SK-N-SH (cell line): ENCODE measurements around the gene EYA3. TPM values are rescaled to one million over a fixed set of nuclear protein-coding genes. Genes with fewer than 3 reads are reported as not detected.

Source experiments
- CTCF ChIA-PET: fragments of 300-600, 350-600 bp; formaldehyde crosslinking; extraction: SDS; loops from one replicate; lab custom pipeline; 2021; lab: Yijun Ruan, JAX
- POLR2A ChIA-PET: fragments of 350-600 bp; sonication (Branson Sonifier 250); formaldehyde crosslinking; extraction: SDS; loops from one replicate; lab custom pipeline; 2020; ENCODE audit warnings: antibody characterized with exemption, inconsistent platforms; lab: Yijun Ruan, JAX
- DNase-seq: peaks from one replicate; pipeline ENCODE4 v3.0.0; 2012
- H2AFZ ChIP-seq: fragments of 200-600 bp; sonication (generic); 2 replicates; pipeline ENCODE4 v1.8.1; 2016; ENCODE audit warnings: antibody characterized with exemption, mild to moderate bottlenecking, low read depth
- H3F3A ChIP-seq: fragments of 200-600 bp; sonication (generic); replicated peaks from 2 replicates; pipeline ENCODE3; 2016; ENCODE audit warnings: antibody characterized with exemption, mild to moderate bottlenecking; ENCODE audit not compliant: insufficient read depth
- H3K27ac ChIP-seq, 2 experiments: fragments of 200-500 bp in 1 of 2; fragments of 200-600 bp in 1 of 2; sonication (Bioruptor generic) in 1 of 2; sonication (generic), shearing (Covaris generic) in 1 of 2; 2 replicates each; pipeline versions ENCODE4 v1.5.1 to v1.6.1; 2014 to 2016; ENCODE audit warnings: low read depth in 2 of 2, inconsistent platforms in 1 of 2, low read length in 1 of 2, mild to moderate bottlenecking in 1 of 2, mixed read lengths in 1 of 2
- H3K27me3 ChIP-seq: fragments of 200-600 bp; sonication (generic), shearing (Covaris generic); 2 replicates; pipeline ENCODE4 v1.6.1; 2016; ENCODE audit warnings: mixed run types; ENCODE audit not compliant: insufficient read depth
- H3K36me3 ChIP-seq, 2 experiments: fragments of 200-500 bp in 1 of 2; fragments of 200-600 bp in 1 of 2; sonication (Bioruptor generic) in 1 of 2; sonication (generic) in 1 of 2; replicated peaks in 1 of 2; 2 replicates each; pipeline versions ENCODE3 to v1.5.1; 2014 to 2016; ENCODE audit warnings: low read length in 1 of 2, mild to moderate bottlenecking in 1 of 2; ENCODE audit not compliant: insufficient read depth in 2 of 2, control insufficient read depth in 1 of 2
- H3K4me1 ChIP-seq, 2 experiments: fragments of 200-500 bp in 1 of 2; fragments of 200-600 bp in 1 of 2; sonication (Bioruptor generic) in 1 of 2; sonication (generic), shearing (Covaris generic) in 1 of 2; 2 replicates each; pipeline versions ENCODE4 v1.5.1 to v1.6.1; 2014 to 2016; ENCODE audit warnings: low read depth in 1 of 2, low read length in 1 of 2, mixed run types in 1 of 2; ENCODE audit not compliant: insufficient read depth in 2 of 2, control insufficient read depth in 1 of 2
- H3K4me2 ChIP-seq: fragments of 200-600 bp; sonication (generic), shearing (Covaris generic); 2 replicates; pipeline ENCODE4 v1.6.1; 2017; ENCODE audit warnings: mixed run types
- H3K4me3 ChIP-seq, 2 experiments: fragments of 200-500 bp in 1 of 2; fragments of 200-600 bp in 1 of 2; sonication (Bioruptor generic) in 1 of 2; sonication (generic), shearing (Covaris generic) in 1 of 2; 2 replicates each; pipeline versions ENCODE4 v1.5.1 to v1.8.1; 2014 to 2016; ENCODE audit warnings: low read depth in 2 of 2, inconsistent platforms in 1 of 2, low read length in 1 of 2, mild to moderate bottlenecking in 1 of 2, mixed read lengths in 1 of 2, moderate library complexity in 1 of 2
- H3K79me2 ChIP-seq: fragments of 200-600 bp; sonication (generic); 2 replicates; pipeline ENCODE4 v1.8.1; 2017; ENCODE audit warnings: mild to moderate bottlenecking; ENCODE audit not compliant: insufficient read depth
- H3K9ac ChIP-seq: fragments of 200-600 bp; sonication (generic); 2 replicates; pipeline ENCODE4 v1.6.1; 2017; ENCODE audit warnings: mixed run types
- H3K9me2 ChIP-seq: fragments of 200-600 bp; sonication (generic); 2 replicates; pipeline ENCODE4 v1.6.1; 2017; ENCODE audit warnings: mixed run types
- H3K9me3 ChIP-seq: fragments of 200-600 bp; sonication (generic); 2 replicates; pipeline ENCODE4 v1.6.1; 2017; ENCODE audit warnings: mixed run types, mild to moderate bottlenecking, moderate library complexity
- H4K20me1 ChIP-seq: fragments of 200-600 bp; sonication (generic); 2 replicates; pipeline ENCODE4 v1.6.1; 2017; ENCODE audit warnings: mild to moderate bottlenecking, mixed run types; ENCODE audit not compliant: insufficient read depth
- ELF1 ChIP-seq: IDR thresholded peaks from 2 replicates; pipeline ENCODE4 v1.4.0; 2012
- EP300 ChIP-seq, 2 experiments: IDR thresholded peaks; 2 replicates each; pipeline versions ENCODE4 v1.4.0 to v1.6.1; 2012; ENCODE audit warnings: borderline replicate concordance in 1 of 2, low read depth in 1 of 2, low read length in 1 of 2
- EZH2phosphoT487 ChIP-seq: fragments of 200-600 bp; sonication (generic); IDR thresholded peaks from 2 replicates; pipeline ENCODE4 v1.6.1; 2017; ENCODE audit warnings: low read depth, mixed run types, mild to moderate bottlenecking, antibody characterized with exemption, moderate library complexity, borderline replicate concordance
- FOSL2 ChIP-seq: IDR thresholded peaks from 2 replicates; pipeline ENCODE4 v1.4.0; 2012; ENCODE audit warnings: low read depth, mild to moderate bottlenecking, moderate library complexity, borderline replicate concordance
- FOXJ3 ChIP-seq: sonication (generic); formaldehyde crosslinking; IDR thresholded peaks from 2 replicates; pipeline ENCODE4 v1.5.1; 2020; ENCODE audit warnings: mild to moderate bottlenecking, missing genetic modification reagents
- GABPA ChIP-seq: IDR thresholded peaks from 2 replicates; pipeline ENCODE4 v1.4.0; 2012; ENCODE audit warnings: low read depth, mild to moderate bottlenecking
- GATA2 ChIP-seq: sonication (generic); formaldehyde crosslinking; IDR thresholded peaks from 2 replicates; pipeline ENCODE4 v1.5.0; 2020; ENCODE audit warnings: mild to moderate bottlenecking, missing genetic modification reagents
- JUND ChIP-seq: IDR thresholded peaks from 2 replicates; pipeline ENCODE4 v1.4.0; 2012
- MEF2A ChIP-seq: IDR thresholded peaks from 2 replicates; pipeline ENCODE4 v1.4.0; 2012; ENCODE audit warnings: low read depth, borderline replicate concordance
- MXI1 ChIP-seq: IDR thresholded peaks from 2 replicates; pipeline ENCODE4 v1.6.1; 2012; ENCODE audit warnings: mild to moderate bottlenecking, low read depth, low read length, improper control_type of control experiment
- NRF1 ChIP-seq: IDR thresholded peaks from 2 replicates; pipeline ENCODE4 v1.6.1; 2012; ENCODE audit warnings: low read depth, mild to moderate bottlenecking, low read length
- POLR2AphosphoS5 ChIP-seq: IDR thresholded peaks from 2 replicates; pipeline ENCODE4 v1.6.1; 2012; ENCODE audit warnings: low read depth, low read length
- RAD21 ChIP-seq: IDR thresholded peaks from 2 replicates; pipeline ENCODE4 v1.6.1; 2012; ENCODE audit warnings: mild to moderate bottlenecking, low read length
- RCOR1 ChIP-seq: fragments of 150-350 bp; IDR thresholded peaks from 2 replicates; pipeline ENCODE4 v1.6.1; 2017; ENCODE audit warnings: antibody characterized with exemption, low read length
- RXRA ChIP-seq: IDR thresholded peaks from 2 replicates; pipeline ENCODE4 v1.4.0; 2012; ENCODE audit warnings: low read depth, mild to moderate bottlenecking, borderline replicate concordance
- TAF1 ChIP-seq: IDR thresholded peaks from 2 replicates; pipeline ENCODE4 v1.6.1; 2012; ENCODE audit warnings: low read depth, mild to moderate bottlenecking, low read length, moderate library complexity, borderline replicate concordance
- TEAD4 ChIP-seq: IDR thresholded peaks from 2 replicates; pipeline ENCODE4 v1.4.0; 2012; ENCODE audit warnings: mild to moderate bottlenecking, borderline replicate concordance; ENCODE audit not compliant: insufficient read depth
- YY1 ChIP-seq: IDR thresholded peaks from 2 replicates; pipeline ENCODE4 v1.4.0; 2012; ENCODE audit warnings: low read depth, mild to moderate bottlenecking
- WGBS: methylation state at CpG from one replicate; pipeline ENCODE4 v1.1.6; 2017; ENCODE audit warnings: low lambda C conversion rate; 5-methylcytosine and 5-hydroxymethylcytosine counted together
- polyA plus RNA-seq, 3 experiments: library from polyadenylated mRNA; depleted of rRNA; stranded (reverse); fragments of >200 nt; gene quantifications; 2 replicates each; pipeline ENCODE4 v1.2.3, GENCODE V29; 2012
- TF ChIP-seq, protein P1 (sequence below): IDR thresholded peaks from 2 replicates; pipeline ENCODE4; 2012
- TF ChIP-seq, protein P2 (sequence below): IDR thresholded peaks from 2 replicates; pipeline ENCODE4 v1.4.0; 2012; ENCODE audit warnings: low read depth
- TF ChIP-seq, protein P3 (sequence below): fragments of 150-350 bp; IDR thresholded peaks from 2 replicates; pipeline ENCODE4 v1.6.1; 2016; ENCODE audit warnings: mild to moderate bottlenecking, low read depth, low read length
- TF ChIP-seq, protein P4 (sequence below): IDR thresholded peaks from 2 replicates; pipeline ENCODE4 v1.6.1; 2012; ENCODE audit warnings: mild to moderate bottlenecking, low read depth, low read length, moderate library complexity
- TF ChIP-seq, protein P5 (sequence below): fragments of 200-600 bp; sonication (generic); IDR thresholded peaks from 2 replicates; pipeline ENCODE4 v1.6.1; 2017; ENCODE audit warnings: antibody characterized with exemption, mild to moderate bottlenecking, moderate library complexity

The EYA3 gene
- polyA plus RNA-seq, 1 of the 3 experiments (the other 2 are of a cell fraction), result 6.5 TPM

DNA sequence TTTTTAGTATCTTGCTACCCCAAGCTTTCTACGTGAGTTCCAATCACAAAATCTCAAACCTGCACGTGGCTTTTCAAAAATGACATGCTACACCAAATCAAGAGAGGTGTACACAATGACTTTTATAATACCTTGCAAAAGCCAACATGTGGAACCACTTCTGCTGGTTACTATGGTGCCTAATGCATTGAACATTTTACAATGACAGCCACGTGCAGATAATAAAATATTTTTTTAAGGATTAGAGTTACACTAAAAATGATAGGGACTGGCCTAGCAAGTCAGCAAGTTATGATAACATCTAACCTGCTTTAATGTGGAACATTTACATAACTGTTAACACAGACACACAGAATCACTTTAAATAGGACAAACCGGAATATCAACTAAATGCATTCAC lies 30.2 kb downstream of the EYA3 start:
- Histone ChIP-seq H3K9me3 (no peaks in the 10 kb centered on the region), H3K4me2 (peak overlapping the region; percentile 71), H3K9ac (peak overlapping the region; percentile 34; the same call in 1 of the 2 replicates), H3K27me3 (no peaks in the 10 kb centered on the region), H3K4me3 (no peak overlapping the region; a peak in 1 of 4 replicates), H3K9me2 (no peaks in the 10 kb centered on the region), H3F3A (no peaks in the 10 kb centered on the region), H3K79me2 (peaks cover 55% of the 10 kb centered on the region), H4K20me1 (no peaks in the 10 kb centered on the region), H2AFZ (no peak overlapping the region), H3K27ac (peak overlapping the region in 1 of 2 experiments; percentile 76; a peak in 2 of 4 replicates), H3K4me1 (peaks cover 0 to 19% of the 10 kb centered on the region in 2 experiments; a peak in 3 of 4 replicates), H3K36me3 (peaks cover 11 to 29% of the 10 kb centered on the region in 2 experiments)
- WGBS, result 62% methylated on average over 4 of the region's 4 CpGs
- ChIA-PET POLR2A (no interaction called here), CTCF (interaction anchor here (0.7 to 1.2 kb wide), 2 partner anchors 130 to 195 kb away, joined by 3 read pairs; no protein-coding TSS in a partner anchor)
- TF ChIP-seq, protein P1, sequence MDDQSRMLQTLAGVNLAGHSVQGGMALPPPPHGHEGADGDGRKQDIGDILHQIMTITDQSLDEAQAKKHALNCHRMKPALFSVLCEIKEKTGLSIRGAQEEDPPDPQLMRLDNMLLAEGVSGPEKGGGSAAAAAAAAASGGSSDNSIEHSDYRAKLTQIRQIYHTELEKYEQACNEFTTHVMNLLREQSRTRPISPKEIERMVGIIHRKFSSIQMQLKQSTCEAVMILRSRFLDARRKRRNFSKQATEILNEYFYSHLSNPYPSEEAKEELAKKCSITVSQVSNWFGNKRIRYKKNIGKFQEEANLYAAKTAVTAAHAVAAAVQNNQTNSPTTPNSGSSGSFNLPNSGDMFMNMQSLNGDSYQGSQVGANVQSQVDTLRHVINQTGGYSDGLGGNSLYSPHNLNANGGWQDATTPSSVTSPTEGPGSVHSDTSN, result no peak
- TF ChIP-seq RCOR1 (no peak), RAD21 (no peak), POLR2AphosphoS5 (no peak), JUND (no peak), ELF1 (no peak), MEF2A (no peak), NRF1 (no peak), EP300 (IDR thresholded peaks at IDR 0.05; ENCODE audit: borderline replicate concordance in 1 of 2, low read depth in 1 of 2, low read length in 1 of 2) (peak in 1 of 2 experiments; percentile 22; a peak in 1 of 4 replicates), TEAD4 (no peak), FOXJ3 (CRISPR knock-in tag) (no peak), FOSL2 (no peak), YY1 (no peak), EZH2phosphoT487 (no peak), RXRA (no peak), GABPA (no peak), TAF1 (no peak), MXI1 (peak; percentile 99), GATA2 (CRISPR knock-in tag) (peak; percentile 59)
- TF ChIP-seq, protein P2, sequence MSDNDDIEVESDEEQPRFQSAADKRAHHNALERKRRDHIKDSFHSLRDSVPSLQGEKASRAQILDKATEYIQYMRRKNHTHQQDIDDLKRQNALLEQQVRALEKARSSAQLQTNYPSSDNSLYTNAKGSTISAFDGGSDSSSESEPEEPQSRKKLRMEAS, result 0 out of 2 replicates have a peak, but pooled peaks have one; percentile 18
- TF ChIP-seq, protein P3, sequence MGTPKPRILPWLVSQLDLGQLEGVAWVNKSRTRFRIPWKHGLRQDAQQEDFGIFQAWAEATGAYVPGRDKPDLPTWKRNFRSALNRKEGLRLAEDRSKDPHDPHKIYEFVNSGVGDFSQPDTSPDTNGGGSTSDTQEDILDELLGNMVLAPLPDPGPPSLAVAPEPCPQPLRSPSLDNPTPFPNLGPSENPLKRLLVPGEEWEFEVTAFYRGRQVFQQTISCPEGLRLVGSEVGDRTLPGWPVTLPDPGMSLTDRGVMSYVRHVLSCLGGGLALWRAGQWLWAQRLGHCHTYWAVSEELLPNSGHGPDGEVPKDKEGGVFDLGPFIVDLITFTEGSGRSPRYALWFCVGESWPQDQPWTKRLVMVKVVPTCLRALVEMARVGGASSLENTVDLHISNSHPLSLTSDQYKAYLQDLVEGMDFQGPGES, result no peak
- TF ChIP-seq, protein P4, sequence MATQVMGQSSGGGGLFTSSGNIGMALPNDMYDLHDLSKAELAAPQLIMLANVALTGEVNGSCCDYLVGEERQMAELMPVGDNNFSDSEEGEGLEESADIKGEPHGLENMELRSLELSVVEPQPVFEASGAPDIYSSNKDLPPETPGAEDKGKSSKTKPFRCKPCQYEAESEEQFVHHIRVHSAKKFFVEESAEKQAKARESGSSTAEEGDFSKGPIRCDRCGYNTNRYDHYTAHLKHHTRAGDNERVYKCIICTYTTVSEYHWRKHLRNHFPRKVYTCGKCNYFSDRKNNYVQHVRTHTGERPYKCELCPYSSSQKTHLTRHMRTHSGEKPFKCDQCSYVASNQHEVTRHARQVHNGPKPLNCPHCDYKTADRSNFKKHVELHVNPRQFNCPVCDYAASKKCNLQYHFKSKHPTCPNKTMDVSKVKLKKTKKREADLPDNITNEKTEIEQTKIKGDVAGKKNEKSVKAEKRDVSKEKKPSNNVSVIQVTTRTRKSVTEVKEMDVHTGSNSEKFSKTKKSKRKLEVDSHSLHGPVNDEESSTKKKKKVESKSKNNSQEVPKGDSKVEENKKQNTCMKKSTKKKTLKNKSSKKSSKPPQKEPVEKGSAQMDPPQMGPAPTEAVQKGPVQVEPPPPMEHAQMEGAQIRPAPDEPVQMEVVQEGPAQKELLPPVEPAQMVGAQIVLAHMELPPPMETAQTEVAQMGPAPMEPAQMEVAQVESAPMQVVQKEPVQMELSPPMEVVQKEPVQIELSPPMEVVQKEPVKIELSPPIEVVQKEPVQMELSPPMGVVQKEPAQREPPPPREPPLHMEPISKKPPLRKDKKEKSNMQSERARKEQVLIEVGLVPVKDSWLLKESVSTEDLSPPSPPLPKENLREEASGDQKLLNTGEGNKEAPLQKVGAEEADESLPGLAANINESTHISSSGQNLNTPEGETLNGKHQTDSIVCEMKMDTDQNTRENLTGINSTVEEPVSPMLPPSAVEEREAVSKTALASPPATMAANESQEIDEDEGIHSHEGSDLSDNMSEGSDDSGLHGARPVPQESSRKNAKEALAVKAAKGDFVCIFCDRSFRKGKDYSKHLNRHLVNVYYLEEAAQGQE, result no peak
- TF ChIP-seq, protein P5, sequence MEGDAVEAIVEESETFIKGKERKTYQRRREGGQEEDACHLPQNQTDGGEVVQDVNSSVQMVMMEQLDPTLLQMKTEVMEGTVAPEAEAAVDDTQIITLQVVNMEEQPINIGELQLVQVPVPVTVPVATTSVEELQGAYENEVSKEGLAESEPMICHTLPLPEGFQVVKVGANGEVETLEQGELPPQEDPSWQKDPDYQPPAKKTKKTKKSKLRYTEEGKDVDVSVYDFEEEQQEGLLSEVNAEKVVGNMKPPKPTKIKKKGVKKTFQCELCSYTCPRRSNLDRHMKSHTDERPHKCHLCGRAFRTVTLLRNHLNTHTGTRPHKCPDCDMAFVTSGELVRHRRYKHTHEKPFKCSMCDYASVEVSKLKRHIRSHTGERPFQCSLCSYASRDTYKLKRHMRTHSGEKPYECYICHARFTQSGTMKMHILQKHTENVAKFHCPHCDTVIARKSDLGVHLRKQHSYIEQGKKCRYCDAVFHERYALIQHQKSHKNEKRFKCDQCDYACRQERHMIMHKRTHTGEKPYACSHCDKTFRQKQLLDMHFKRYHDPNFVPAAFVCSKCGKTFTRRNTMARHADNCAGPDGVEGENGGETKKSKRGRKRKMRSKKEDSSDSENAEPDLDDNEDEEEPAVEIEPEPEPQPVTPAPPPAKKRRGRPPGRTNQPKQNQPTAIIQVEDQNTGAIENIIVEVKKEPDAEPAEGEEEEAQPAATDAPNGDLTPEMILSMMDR, result no peak
- peak; percentile 41 for DNase-seq
